GM12878 (cell line): ENCODE measurements around the gene MGAT4B. TPM values are rescaled to one million over a fixed set of nuclear protein-coding genes. Genes with fewer than 3 reads are reported as not detected.

Experiments
- ATF7 ChIP-seq: fragments of 450-650 bp; IDR thresholded peaks from 2 replicates; pipeline ENCODE4 v1.6.1; 2016; ENCODE audit warnings: low read depth, mild to moderate bottlenecking
- BCL11A ChIP-seq: IDR thresholded peaks from 2 replicates; pipeline ENCODE4 v1.6.1; 2011; ENCODE audit warnings: low read depth, low read length
- DPF2 ChIP-seq: fragments of 450-650 bp; IDR thresholded peaks from 2 replicates; pipeline ENCODE4 v1.6.1; 2017; ENCODE audit warnings: mild to moderate bottlenecking
- HDAC6 ChIP-seq: fragments of 200-600 bp; sonication (generic); IDR thresholded peaks from one replicate; pipeline ENCODE4 v1.8.0; 2017; ENCODE audit warnings: antibody characterized with exemption; ENCODE audit not compliant: unreplicated experiment
- KAT2A ChIP-seq: conservative IDR thresholded peaks from 2 replicates; pipeline ENCODE4 v1.6.1; 2011; ENCODE audit warnings: low read depth, low read length; ENCODE audit not compliant: control insufficient read depth
- NBN ChIP-seq: fragments of 450-650 bp; IDR thresholded peaks from 2 replicates; pipeline ENCODE4 v1.6.1; 2016
- NFIC ChIP-seq: IDR thresholded peaks from 2 replicates; pipeline ENCODE4 v1.6.1; 2012; ENCODE audit warnings: low read depth, mild to moderate bottlenecking, inconsistent platforms, low read length, moderate library complexity
- SMC3 ChIP-seq: IDR thresholded peaks from 2 replicates; pipeline ENCODE4 v1.6.1; 2011; ENCODE audit warnings: low read length, improper control_type of control experiment, borderline replicate concordance
- STAT3 ChIP-seq: IDR thresholded peaks from 2 replicates; pipeline ENCODE4 v1.6.1; 2011; ENCODE audit warnings: low read depth, low read length, improper control_type of control experiment
- TCF12 ChIP-seq: IDR thresholded peaks from 2 replicates; pipeline ENCODE4 v1.6.1; 2011; ENCODE audit warnings: low read depth, mild to moderate bottlenecking, low read length
- ZNF207 ChIP-seq: fragments of 450-650 bp; IDR thresholded peaks from 2 replicates; pipeline ENCODE4 v1.6.1; 2014; ENCODE audit warnings: antibody characterized with exemption, mild to moderate bottlenecking, borderline replicate concordance
- ZNF24 ChIP-seq: fragments of 450-650 bp; IDR thresholded peaks from 2 replicates; pipeline ENCODE4 v1.6.1; 2017; ENCODE audit warnings: antibody characterized with exemption, mild to moderate bottlenecking
- polyA plus RNA-seq, 11 experiments: library from polyadenylated mRNA; depleted of rRNA in 4 of 11; unstranded in 6 of 11; stranded (reverse) in 5 of 11; fragments of >200 nt; fragmentation: Nextera tagmentation in 4 of 11; fragmentation: Illumina TruSeq in 1 of 11; extraction: Ambion mirVana in 4 of 11; extraction: Trizol in 1 of 11; gene quantifications; 1 replicate in 1 of 11; 2 replicates in 10 of 11; pipeline versions ENCODE4 v1.2.1 to v1.2.3, GENCODE V29; 2011 to 2016; ENCODE audit warnings: inconsistent platforms in 2 of 11, missing spikeins in 2 of 11, low read depth in 1 of 11
- total RNA-seq, 4 experiments: library from RNA; depleted of rRNA in 3 of 4; stranded (reverse); fragments of >200 nt in 3 of 4; fragmentation: Illumina TruSeq in 1 of 4; extraction: Trizol in 1 of 4; gene quantifications; 2 replicates each; pipeline versions ENCODE4 v1.2.1 to v1.2.3, GENCODE V29; 2013 to 2021
- TF ChIP-seq, protein P1 (sequence below): fragments of 450-650 bp; IDR thresholded peaks from 2 replicates; pipeline ENCODE4 v1.6.1; 2017; ENCODE audit warnings: mild to moderate bottlenecking, moderate library complexity
- TF ChIP-seq, protein P2 (sequence below): fragments of 150-350 bp; IDR thresholded peaks from 2 replicates; pipeline ENCODE4 v1.6.1; 2016; ENCODE audit warnings: low read depth, low read length
- TF ChIP-seq, protein P3 (sequence below): fragments of 450-650 bp; formaldehyde crosslinking; IDR thresholded peaks from 2 replicates; pipeline ENCODE4 v1.4.0; 2020; ENCODE audit warnings: mild to moderate bottlenecking, moderate library complexity
- TF ChIP-seq, protein P4 (sequence below), 3 experiments: IDR thresholded peaks in 2 of 3; conservative IDR thresholded peaks in 1 of 3; 2 replicates each; pipeline ENCODE4 v1.5.1; 2011; ENCODE audit warnings: low read depth in 3 of 3, low read length in 3 of 3, mild to moderate bottlenecking in 3 of 3, control low read depth in 2 of 3, moderate library complexity in 2 of 3, inconsistent platforms in 1 of 3, mixed read lengths in 1 of 3; ENCODE audit not compliant: control insufficient read depth in 2 of 3, insufficient read depth in 1 of 3; ENCODE audit errors: extremely low read depth in 1 of 3

MGAT4B gene
- total and polyA plus RNA-seq, 10 of the 15 experiments (the other 5 are each of a cell fraction or from before 2014, with no cell fraction given): 0.60 to 82.5 (median 34.4) TPM; not detected in 1

DNA sequence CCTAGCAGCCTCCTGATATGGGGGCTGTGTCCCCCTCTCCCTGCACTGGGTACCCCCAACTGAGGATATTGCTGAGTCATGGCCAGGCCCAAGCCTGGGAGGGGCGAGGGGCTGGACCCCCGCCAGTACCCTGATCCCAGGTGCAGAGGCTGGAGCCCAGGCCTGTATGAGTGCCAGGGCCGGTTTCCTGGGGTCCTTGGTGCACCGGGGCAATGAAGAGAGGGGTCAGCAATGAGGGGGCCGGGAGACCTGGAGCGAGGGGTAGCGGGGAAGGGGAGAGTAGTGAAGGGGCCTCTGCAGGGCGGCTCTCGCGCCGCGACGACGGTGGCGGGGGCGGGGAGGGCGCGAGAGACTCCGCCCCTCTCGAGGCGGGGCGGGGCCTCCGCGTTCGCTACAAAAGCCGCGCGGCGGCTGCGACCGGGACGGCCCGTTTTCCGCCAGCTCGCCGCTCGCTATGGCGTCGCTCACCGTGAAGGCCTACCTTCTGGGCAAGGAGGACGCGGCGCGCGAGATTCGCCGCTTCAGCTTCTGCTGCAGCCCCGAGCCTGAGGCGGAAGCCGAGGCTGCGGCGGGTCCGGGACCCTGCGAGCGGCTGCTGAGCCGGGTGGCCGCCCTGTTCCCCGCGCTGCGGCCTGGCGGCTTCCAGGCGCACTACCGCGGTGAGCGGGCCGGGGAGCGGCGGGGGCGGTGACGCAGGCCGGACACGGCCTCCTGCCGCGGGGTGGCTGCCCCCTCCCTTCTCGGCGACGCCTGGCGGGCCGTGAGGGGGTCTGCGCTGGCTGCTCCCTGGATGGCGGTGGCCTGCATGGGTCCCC lies 14.0 kb upstream of the MGAT4B start, which contains the start of gene SQSTM1 (continued):
- TF ChIP-seq, protein P1, sequence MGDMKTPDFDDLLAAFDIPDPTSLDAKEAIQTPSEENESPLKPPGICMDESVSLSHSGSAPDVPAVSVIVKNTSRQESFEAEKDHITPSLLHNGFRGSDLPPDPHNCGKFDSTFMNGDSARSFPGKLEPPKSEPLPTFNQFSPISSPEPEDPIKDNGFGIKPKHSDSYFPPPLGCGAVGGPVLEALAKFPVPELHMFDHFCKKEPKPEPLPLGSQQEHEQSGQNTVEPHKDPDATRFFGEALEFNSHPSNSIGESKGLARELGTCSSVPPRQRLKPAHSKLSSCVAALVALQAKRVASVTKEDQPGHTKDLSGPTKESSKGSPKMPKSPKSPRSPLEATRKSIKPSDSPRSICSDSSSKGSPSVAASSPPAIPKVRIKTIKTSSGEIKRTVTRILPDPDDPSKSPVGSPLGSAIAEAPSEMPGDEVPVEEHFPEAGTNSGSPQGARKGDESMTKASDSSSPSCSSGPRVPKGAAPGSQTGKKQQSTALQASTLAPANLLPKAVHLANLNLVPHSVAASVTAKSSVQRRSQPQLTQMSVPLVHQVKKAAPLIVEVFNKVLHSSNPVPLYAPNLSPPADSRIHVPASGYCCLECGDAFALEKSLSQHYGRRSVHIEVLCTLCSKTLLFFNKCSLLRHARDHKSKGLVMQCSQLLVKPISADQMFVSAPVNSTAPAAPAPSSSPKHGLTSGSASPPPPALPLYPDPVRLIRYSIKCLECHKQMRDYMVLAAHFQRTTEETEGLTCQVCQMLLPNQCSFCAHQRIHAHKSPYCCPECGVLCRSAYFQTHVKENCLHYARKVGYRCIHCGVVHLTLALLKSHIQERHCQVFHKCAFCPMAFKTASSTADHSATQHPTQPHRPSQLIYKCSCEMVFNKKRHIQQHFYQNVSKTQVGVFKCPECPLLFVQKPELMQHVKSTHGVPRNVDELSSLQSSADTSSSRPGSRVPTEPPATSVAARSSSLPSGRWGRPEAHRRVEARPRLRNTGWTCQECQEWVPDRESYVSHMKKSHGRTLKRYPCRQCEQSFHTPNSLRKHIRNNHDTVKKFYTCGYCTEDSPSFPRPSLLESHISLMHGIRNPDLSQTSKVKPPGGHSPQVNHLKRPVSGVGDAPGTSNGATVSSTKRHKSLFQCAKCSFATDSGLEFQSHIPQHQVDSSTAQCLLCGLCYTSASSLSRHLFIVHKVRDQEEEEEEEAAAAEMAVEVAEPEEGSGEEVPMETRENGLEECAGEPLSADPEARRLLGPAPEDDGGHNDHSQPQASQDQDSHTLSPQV: no peak
- 0 out of 2 replicates have a peak, but pooled peaks have one; percentile 58 for TF ChIP-seq ZNF207
- TF ChIP-seq NFIC: no peak
- no peak for TF ChIP-seq KAT2A
- TF ChIP-seq HDAC6: peak; percentile 64
- no peak for TF ChIP-seq STAT3
- 0 out of 2 replicates have a peak, but pooled peaks have one; percentile 44 for TF ChIP-seq NBN
- peak; percentile 5; the same call in 1 of the 2 replicates for TF ChIP-seq SMC3
- no peak for TF ChIP-seq ZNF24
- no peak for TF ChIP-seq BCL11A
- no peak for TF ChIP-seq ATF7
- TF ChIP-seq, protein P2, sequence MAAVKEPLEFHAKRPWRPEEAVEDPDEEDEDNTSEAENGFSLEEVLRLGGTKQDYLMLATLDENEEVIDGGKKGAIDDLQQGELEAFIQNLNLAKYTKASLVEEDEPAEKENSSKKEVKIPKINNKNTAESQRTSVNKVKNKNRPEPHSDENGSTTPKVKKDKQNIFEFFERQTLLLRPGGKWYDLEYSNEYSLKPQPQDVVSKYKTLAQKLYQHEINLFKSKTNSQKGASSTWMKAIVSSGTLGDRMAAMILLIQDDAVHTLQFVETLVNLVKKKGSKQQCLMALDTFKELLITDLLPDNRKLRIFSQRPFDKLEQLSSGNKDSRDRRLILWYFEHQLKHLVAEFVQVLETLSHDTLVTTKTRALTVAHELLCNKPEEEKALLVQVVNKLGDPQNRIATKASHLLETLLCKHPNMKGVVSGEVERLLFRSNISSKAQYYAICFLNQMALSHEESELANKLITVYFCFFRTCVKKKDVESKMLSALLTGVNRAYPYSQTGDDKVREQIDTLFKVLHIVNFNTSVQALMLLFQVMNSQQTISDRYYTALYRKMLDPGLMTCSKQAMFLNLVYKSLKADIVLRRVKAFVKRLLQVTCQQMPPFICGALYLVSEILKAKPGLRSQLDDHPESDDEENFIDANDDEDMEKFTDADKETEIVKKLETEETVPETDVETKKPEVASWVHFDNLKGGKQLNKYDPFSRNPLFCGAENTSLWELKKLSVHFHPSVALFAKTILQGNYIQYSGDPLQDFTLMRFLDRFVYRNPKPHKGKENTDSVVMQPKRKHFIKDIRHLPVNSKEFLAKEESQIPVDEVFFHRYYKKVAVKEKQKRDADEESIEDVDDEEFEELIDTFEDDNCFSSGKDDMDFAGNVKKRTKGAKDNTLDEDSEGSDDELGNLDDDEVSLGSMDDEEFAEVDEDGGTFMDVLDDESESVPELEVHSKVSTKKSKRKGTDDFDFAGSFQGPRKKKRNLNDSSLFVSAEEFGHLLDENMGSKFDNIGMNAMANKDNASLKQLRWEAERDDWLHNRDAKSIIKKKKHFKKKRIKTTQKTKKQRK: no peak
- TF ChIP-seq, protein P3, sequence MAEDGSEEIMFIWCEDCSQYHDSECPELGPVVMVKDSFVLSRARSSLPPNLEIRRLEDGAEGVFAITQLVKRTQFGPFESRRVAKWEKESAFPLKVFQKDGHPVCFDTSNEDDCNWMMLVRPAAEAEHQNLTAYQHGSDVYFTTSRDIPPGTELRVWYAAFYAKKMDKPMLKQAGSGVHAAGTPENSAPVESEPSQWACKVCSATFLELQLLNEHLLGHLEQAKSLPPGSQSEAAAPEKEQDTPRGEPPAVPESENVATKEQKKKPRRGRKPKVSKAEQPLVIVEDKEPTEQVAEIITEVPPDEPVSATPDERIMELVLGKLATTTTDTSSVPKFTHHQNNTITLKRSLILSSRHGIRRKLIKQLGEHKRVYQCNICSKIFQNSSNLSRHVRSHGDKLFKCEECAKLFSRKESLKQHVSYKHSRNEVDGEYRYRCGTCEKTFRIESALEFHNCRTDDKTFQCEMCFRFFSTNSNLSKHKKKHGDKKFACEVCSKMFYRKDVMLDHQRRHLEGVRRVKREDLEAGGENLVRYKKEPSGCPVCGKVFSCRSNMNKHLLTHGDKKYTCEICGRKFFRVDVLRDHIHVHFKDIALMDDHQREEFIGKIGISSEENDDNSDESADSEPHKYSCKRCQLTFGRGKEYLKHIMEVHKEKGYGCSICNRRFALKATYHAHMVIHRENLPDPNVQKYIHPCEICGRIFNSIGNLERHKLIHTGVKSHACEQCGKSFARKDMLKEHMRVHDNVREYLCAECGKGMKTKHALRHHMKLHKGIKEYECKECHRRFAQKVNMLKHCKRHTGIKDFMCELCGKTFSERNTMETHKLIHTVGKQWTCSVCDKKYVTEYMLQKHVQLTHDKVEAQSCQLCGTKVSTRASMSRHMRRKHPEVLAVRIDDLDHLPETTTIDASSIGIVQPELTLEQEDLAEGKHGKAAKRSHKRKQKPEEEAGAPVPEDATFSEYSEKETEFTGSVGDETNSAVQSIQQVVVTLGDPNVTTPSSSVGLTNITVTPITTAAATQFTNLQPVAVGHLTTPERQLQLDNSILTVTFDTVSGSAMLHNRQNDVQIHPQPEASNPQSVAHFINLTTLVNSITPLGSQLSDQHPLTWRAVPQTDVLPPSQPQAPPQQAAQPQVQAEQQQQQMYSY: no peak
- TF ChIP-seq, protein P4, sequence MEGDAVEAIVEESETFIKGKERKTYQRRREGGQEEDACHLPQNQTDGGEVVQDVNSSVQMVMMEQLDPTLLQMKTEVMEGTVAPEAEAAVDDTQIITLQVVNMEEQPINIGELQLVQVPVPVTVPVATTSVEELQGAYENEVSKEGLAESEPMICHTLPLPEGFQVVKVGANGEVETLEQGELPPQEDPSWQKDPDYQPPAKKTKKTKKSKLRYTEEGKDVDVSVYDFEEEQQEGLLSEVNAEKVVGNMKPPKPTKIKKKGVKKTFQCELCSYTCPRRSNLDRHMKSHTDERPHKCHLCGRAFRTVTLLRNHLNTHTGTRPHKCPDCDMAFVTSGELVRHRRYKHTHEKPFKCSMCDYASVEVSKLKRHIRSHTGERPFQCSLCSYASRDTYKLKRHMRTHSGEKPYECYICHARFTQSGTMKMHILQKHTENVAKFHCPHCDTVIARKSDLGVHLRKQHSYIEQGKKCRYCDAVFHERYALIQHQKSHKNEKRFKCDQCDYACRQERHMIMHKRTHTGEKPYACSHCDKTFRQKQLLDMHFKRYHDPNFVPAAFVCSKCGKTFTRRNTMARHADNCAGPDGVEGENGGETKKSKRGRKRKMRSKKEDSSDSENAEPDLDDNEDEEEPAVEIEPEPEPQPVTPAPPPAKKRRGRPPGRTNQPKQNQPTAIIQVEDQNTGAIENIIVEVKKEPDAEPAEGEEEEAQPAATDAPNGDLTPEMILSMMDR (IDR thresholded peaks at IDR 0.05 in 2 of 3, conservative IDR thresholded peaks at IDR 0.05 in 1 of 3; ENCODE audit: control insufficient read depth in 2 of 3, extremely low read depth in 1 of 3, insufficient read depth in 1 of 3, low read depth in 3 of 3, low read length in 3 of 3): no peak
- TF ChIP-seq DPF2: peak; percentile 86
- peak; percentile 62; the same call in 1 of the 2 replicates for TF ChIP-seq TCF12
